GM19395 (cell line): Measurements from ENCODE around the gene DLK1.

Experiments used
- ATAC-seq: cut with Tn5 transposase; IDR thresholded peaks from one replicate; pipeline ENCODE4 v1.9.1; 2021; ENCODE audit warnings: mild to moderate bottlenecking, moderate library complexity; ENCODE audit not compliant: unreplicated experiment

Gene DLK1

GRCh38 chr14:100732766-100733100, 6.0 kb downstream of the DLK1 start:
- no peak for ATAC-seq

DNA sequence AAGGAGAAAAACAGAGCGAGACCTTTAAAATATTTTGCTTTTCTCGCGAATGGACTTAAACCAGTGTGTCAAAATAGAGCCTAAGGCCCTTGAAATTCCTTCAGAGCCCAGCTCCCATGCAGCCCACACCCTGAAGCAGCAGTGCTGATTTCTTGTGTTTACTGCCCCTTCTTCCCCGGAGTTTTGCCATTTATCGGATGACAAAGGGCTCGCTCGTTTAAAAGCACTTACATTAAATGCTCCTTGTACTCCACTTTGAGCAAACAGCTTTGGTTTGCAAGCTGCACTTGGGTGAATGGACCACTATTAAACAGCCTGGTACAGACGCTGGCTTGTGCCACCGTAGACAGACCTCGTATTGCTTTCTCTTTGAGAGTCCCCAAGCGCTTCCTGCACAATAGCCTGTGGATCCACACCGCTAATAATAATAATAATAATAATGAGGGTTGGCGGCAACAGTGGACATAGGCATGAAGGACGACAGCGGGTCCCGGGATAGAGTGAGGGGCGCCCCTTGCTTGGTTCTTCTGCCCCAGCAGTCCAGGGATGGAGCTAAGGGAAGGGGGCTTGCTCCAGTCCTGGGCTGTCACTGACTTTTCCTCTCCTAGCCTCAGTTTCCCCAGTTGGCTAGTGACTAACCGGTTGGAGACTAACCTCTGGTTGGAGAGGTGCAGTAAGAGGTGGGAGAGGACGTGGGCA, 6.6 kb downstream of the DLK1 start:
- ATAC-seq, result no peak

GRCh38 chr14:100734031-100734990, 7.6 kb downstream of the DLK1 start:
- ATAC-seq, result no peak

GRCh38 chr14:100735271-100735670, 8.6 kb downstream of the DLK1 start:
- no peak for ATAC-seq

DNA sequence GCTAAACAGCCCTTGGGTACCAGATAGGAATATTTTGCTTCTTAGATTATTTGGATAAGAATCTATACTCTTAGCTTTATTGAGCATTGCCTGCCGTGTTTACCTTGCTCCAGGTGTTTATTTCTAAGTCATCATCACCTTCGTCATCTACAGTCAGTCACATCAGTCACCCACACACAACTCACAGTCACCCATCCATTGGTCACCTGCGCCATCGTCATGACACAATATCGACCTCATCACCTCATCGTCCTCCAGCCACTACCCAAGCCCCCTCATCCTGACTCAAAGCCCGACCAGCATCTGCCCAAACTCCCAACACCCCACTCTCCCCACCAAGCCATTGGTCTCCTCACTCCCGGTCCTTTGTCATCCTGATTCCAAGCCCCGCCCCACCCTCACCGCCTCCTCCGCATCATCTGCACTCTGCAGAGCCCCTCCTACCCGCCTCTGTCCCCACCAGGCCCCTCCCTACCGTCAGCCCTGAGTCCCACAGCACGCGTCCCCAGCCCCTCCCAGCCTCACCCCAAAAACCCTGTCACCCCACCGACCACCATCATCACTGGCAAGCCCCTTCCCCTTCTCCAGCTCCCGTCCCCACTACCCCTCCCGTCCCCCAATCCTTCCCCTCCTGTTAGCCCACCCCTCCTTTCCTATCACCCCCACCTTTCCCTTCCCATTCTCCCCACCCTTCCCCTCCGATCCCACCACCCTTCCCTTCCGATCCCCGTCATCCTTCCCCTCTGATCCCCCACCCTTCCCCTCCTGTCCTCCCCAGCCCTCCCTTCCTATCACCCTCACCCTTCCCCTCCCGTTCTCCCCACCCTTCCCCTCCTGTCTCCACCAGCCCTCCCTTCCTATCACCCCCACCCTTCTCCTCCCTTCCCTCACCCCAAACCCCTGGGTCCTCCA, 9.8 kb downstream of the DLK1 start:
- no peak for ATAC-seq

- ATAC-seq, result no peak
Measured at GRCh38 chr14:100737526-100737925, 10.8 kb downstream of the DLK1 start.

DNA sequence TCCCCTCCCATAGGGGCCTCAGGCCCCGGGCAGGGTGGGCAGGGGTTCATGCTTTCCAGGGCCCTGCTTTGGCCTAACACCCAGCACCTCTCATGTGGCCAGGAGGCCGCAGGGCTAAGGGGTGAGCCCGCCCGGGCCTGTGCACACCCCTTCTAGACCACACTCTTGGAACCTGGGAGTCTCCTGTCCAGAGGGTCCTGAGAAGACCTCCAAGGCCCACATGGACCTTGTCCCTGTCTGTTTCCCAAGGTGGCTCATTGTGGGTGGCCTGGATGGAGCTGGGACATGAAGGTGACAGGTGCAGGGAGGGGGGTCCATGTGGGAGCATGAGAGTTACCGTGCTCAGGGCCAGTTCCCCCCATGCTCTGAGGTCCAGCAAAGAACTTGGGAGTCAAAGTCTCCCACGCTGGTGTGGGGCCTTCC, 11.6 kb downstream of the DLK1 start:
- ATAC-seq, result no peak

DNA sequence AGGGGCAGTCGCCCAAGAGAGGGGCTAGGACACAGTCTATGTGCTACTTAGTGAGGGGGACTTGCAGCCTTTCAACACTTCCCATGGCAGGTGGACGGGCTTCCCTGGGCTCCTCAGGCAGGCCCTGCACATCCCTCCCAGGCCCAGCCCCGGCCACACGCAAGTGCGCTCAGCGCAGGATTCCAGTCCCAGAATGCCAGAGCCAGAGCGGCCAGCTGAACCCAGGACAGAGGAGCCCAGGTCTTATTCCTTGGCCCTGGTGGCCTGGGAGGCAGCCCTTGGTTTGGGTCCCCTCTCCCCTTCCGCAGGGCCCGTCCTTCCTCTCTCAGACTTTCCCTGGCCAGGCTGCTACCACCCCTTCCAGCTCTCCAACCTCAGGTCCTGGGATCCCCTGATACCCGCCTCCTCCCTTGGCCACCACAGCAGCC, 12.0 kb downstream of the DLK1 start:
- ATAC-seq, result no peak

DNA sequence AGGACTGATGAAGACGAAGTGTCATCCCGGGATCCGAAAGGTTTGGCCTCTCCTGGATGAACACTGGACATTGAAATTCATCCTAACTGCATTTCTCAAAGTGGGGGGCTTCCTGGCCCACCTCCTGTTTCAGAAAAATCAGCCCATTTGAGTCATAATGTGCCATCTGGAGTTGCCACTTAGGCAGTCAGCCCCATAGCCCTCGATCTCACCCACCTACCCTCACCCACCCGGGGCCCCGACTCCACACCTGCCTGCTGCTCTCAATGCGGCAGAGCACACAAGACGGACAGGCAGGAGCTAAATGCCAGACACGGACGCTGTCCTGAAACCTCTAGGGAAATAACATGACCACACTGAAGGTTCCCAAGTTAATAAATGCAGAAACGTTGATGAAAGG, 12.6 kb downstream of the DLK1 start:
- ATAC-seq, result no peak

DNA sequence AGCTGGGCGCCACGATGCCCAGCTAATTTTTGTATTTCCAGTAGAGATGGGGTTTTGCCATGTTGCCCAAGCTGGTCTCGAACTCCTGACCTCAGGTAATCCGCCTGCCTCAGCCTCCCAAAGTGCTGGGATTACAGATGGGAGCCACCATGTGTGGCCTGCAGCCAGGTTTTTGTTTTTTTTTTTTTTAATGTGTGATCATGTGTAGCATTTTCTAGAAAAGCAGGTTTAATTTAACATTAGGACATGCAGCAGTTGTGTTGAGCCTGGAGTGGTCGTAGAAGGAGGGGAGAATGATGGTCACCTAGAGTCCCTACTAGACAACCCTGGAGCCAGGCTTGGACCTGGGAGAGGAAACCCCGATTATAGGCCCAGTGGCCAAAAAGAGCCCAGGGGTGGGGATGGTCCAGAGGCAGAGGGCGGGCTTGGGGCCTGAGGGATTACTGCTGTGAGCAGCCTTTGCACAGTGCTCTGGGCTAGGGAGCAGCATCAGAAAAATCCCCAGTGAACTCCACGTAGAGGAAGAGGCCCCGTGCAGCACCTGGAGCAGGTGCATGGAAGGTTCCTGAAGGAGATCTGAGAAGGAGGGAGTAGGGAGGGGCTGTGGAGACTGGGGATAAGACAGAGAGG, 13.6 kb downstream of the DLK1 start:
- ATAC-seq, result no peak

GRCh38 chr14:100740929-100741328, 14.2 kb downstream of the DLK1 start:
- ATAC-seq, result no peak

DNA sequence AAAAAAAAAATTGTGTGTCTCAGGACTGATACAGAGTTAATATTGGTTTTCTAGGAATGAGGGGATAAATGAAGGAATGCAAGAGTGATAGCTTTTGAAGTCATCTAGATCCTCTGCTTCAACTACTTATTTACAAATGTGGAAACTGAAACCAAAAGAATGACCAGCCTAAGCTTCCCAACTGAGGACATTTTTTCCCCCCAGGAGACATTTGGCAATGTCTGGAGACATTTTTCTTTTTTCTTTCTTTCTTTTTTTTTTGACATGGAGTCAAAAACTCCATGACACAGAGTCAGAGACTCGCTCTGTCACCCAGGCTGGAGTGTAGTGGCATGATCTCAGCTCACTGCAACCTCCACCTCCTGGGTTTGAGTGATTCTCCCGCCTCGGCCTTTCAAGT, 15.3 kb downstream of the DLK1 start:
- ATAC-seq, result no peak

GRCh38 chr14:100746326-100746725, 19.6 kb downstream of the DLK1 start:
- no peak for ATAC-seq

DNA sequence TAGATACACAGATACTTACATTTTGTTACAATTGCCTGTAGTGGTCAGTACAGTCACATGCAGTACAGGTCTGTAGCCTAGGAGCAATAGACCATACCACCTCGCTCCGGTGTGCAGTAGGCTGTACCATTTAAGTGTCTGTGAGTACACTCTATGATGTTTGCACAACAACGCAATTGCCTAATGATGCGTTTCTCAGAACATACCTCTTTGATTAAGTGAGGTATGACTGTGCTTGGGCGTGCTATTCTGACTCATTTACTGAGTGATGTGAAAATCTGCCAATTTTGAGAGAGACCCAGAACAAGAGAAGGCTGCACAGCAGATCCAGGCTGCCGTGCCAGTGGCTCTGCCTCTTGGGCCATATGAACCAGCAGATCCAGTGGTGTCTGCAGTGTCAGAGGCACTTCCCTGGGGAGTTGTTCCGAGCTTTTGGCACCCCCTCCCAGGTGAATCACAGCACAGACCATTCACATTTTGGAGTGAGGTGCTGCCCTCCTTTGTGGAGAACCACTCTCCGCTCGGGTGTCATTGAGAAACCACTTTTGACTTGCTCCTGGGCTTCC, 20.4 kb downstream of the DLK1 start:
- ATAC-seq, result no peak

GRCh38 chr14:100747736-100748135, 21.0 kb downstream of the DLK1 start:
- ATAC-seq, result no peak

DNA sequence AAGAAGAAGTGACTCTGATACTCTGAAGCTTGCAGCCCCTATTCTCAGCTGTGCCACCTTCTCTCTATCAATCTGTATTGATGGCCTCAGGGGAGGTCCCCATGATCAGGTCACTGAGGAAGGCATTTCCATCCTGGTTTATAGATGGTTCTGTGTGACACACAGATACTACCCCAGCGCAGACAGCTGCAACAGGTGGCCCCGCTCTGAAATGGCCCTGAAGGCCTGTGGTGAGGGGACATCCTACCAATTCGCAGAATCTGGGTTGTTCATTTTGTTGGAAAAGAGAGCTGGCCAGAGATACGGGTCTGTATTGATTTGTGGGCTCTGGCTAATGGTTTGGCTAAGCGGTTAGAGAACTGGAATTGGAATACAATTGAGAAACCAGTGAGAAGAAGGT, 21.7 kb downstream of the DLK1 start:
- no peak for ATAC-seq

GRCh38 chr14:100748944-100749343, 22.3 kb downstream of the DLK1 start:
- ATAC-seq, result no peak

DNA sequence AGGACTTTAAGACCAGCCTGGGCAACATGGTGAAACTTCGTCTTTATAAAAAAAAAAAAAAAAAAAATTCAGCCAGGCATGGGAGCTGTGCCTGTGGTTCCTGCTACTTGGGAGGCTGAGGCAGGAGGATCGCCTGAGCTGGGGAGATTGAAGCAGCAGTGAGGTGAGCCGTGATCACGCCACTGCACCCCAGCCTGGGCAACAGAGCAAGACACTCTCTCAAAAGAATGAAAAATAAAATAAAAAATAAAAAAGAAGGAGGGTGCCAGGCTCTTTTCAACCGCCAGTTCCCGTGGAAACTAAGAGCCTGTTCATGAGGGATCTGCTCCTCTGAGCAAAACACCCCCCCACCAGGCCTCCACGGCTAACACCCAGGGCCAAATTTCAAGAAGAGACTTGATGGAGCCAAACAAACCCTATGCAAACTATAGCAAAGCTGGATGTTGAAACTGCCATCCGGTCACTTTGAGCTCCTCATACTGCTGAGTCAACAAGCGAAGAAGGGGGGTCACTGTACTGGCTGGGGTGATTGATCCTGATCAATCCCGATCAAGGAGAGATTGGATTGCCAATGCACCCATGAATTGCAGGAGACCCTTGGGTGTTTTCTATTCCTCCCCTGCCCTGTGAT, 23.4 kb downstream of the DLK1 start:
- ATAC-seq, result no peak

DNA sequence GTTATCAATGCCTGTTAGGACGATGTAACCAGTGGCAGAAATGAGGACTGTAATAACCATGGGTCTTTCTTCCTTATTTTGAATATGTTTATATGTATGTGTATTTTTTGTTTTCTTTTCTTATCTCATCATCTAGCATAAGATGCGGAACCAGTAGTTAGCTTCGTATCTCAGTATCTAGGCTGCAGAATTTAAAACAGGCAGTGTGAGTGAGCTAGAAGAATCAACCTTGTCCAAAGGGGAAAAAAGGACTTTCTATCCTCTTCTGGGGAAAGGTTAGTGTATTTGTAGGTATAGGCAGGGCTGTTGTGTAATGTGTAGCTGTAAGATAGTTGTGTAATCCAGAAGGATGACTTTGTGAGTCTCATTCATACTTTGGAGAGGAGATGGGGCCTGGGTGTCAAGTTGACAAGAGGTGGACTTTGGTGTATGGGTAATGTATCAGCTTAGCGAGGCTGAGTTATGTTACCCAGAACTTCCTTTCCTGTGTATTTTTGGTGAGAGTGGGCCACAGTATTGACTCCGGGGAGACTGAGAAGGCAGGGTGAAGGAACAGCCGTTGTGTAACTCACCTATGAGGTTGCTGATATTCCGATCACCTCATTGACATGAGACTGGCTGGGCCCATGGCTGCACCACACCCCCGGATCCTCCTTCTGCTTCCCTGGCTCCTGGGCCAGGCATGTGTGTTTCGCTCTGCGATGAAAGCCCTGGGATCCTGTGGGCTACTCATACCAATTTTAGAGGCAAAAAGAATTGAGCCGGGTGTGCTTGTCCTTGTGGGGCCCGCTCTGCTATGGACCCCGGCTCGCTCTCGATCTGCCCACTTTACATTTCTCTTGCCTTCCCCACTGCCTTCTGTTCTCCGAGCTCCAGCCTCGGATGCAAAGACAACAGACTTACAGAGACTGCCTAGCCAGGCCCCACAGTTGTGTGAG, 24.3 kb downstream of the DLK1 start:
- no peak for ATAC-seq
